Measurements from ENCODE around the gene GAL3ST2.
"Not testable (repeated sequence)": the region's sequence is repeated elsewhere in the genome, so short reads cannot be mapped to it uniquely, and the experiment has no call there.

Gene GAL3ST2

DNA sequence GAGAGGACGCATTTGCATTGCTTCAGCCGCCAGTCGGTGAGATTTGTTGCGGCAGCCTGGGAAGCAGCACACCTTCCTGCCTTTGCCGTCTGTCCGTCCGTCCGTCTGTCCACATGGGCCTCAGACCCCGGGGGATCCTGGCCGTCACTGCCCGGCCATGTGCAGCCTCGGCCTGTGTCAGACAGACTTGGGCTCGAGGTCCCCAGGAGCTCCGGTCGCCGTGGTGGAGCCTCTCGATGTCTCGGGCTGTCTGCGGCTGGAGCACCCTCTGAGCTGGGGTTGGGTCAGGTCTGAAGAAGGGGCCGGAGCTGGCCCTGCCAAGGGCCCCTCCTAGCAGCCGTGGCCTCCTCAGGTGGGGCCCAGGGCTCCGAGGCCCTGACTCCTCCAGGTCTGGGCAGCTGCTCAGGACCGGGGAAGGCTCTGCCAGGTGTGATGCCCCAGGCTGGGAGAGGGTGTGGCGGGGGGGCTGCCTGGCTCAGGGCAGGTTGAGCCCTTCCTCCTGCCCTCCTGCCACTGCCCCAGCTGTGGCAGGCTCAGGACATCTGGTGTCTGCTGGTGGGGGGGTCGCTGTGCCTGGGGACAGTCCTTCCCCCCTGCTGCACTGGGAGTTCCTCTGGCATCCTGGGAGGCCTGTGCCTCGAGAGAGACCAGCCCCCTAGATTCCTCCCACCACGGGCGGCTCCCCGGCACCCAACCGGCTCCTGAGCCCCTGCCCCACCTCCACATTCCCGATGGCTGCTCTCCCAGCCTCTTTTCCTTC lies 44.2 kb downstream of the GAL3ST2 start:
- no peak for DNase-seq

DNA sequence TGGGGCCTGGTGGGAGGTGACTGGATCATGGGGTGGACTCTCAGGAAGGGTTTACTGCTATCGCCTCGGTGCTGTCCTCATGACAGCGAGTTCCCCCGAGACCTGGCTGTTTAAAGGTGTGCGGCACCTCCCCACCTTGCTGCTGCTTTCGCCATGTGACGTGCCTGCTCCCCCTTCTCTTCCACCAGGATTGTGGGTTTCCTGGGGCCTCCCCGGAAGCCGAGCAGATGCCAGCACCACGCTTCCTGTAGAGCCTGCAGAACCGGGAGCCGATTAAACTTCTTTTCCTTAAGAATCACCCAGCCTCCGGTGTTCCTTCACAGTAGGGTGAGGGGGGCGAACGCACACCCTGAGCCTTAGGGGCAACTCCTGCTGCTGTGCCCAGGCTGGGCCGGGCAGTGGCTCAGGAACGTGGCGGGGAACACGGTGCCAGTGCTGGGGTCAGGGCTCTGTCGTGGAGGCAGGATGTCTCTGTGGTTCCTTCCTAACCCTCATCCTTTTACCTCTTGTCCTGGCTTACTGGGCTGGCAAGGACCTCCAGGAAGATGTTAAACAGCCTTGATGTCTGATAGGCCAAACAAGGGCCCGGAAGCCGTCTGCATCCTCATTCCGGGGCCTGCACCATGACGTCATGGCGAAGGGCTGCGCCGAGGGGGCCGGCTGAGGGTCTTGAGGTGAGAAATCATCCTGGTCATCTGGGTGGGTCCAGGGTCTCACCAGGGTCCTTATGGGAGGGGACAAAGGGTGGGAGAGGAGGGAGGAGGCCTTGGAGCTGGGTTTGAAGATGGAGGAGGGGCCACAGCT lies 45.0 kb downstream of the GAL3ST2 start:
- DNase-seq: no peak

DNA sequence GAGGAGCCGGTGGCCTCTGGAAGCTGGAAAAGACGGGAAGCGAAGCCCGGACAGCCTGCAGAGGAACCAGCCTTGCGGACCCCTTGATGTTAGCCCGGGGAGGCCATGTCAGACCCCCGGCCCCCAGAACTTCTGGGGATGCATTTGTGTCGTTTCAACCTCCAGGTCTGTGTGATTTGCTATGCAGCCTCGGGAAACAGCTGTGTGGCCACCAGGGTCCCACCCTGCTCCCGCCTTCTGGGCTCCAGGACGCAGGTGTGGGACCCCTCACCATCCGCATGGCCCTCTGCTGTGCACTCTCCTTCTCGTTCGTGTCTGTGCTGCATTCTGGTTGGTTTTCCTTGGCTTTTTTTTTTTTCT lies 45.6 kb downstream of the GAL3ST2 start:
- DNase-seq: no peak

DNA sequence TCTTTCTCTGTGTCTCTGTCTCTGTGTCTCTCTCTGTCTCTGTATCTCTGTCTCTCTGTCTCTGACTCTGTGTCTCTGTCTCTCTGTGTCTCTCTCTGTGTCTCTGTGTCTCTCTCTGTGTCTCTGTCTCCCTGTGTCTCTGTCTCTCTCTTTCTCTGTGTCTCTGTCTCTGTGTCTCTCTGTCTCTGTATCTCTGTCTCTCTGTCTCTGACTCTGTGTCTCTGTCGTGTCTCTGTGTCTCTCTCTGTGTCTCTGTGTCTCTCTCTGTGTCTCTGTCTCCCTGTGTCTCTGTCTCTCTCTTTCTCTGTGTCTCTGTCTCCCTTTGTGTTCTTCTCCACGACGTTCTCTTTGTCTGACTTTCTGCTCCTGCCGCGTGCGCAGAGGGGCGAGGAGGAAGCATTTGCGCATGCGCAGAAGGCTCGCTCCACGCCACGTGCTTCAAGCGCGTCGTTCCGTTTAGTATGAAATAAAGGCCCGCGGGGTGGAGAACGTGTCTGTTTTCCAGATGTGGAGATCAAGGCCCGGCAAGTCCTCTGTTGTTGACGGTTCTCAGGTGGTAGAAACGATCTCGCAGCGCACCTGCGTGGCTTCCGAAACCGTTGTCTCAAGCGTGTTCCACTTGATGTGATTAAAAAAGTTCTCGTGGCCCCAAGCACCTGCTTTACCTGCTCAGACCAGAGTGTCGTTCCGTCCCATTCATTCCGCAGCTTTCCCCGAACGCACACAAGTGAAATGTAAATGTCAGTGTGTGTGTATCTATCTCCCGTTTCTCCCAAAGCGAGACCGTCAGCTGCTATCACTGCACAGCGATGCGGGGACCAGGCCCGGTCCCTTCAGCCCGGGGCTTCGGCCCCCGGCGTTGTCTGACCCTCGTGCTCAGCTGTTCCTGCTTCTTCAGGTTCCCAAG lies 47.2 kb downstream of the GAL3ST2 start:
- DNase-seq: not testable (repeated sequence)

DNA sequence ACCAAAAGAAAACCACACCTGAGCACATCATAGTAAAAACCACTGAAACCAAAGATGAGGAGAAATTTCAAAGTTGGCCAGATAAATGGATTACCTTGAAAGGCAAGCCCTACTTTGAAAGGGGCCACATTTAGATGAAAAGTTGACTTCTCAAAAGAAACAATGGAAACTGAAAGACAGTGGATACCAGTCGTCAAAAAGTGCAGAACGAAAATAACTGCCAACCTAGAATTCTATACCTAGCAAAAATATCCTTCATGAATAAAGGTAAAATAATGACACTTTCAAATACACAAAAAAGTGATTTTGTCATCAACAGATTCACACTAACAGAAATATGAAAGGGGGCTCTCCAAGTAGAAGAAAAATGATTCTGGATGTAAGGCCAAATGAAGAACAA lies 50.8 kb downstream of the GAL3ST2 start:
- DNase-seq: no peak

DNA sequence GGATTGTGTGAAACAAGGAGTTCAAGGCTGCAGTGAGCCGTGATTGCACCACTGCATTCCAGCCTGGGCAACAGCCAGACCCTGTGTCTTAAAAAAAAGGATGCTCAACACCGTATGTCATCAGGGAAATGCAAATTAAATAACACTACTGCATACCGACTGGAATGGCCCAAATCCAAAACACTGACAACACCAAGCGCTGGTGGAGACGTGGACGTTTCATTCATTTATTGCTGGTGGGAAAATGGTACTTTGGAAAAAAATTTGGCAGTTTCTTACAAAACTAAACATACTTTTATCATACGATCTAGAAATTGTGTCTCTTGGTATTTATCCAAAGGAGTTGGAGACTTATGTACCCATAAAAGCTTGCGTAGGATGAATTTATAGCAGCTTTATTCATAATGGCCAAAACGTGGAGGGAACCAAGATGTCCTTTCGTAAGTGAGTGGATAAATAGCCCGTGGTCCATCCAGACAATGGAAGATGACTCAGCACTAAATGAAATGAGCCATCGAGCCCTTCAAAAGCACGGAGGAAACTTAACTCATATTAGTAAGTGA lies 56.6 kb downstream of the GAL3ST2 start:
- no peak for DNase-seq

DNA sequence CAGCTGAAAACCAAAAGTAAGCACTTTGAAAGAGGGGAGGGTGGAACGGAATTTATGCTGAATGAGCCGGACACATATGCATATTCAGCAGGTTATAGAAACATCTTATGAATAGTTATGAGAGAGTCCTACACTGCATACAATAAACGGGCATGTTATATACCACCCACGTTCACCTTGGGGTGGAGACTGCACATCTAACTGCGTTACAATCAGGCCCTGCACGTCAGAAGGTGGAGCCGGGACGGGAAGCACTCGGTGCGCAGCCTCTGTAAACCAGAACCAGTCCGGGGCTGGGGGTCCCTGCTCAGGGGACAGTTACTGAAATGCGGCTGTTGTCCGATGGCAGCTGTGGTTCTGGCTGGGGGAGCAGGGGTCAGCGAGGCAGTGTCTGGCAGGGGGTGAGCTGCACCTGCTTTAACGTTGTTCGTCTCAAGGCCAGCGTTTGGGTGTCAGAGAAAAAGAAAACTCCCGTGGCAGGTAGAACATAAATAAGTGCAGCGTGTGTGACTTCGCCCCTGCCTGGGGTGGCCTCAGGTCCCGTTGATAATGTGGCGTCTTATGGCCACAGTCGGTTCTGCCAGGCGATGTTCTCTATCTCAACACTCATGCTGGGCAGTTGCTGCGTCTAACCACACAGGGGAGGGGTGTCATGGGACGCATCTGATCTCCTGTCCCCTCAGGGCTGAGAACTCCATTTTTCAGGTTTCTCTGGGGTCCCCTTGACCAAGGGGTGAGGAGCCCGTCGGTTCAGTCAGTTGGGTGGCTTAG lies 57.3 kb downstream of the GAL3ST2 start:
- DNase-seq: not testable (repeated sequence)

DNA sequence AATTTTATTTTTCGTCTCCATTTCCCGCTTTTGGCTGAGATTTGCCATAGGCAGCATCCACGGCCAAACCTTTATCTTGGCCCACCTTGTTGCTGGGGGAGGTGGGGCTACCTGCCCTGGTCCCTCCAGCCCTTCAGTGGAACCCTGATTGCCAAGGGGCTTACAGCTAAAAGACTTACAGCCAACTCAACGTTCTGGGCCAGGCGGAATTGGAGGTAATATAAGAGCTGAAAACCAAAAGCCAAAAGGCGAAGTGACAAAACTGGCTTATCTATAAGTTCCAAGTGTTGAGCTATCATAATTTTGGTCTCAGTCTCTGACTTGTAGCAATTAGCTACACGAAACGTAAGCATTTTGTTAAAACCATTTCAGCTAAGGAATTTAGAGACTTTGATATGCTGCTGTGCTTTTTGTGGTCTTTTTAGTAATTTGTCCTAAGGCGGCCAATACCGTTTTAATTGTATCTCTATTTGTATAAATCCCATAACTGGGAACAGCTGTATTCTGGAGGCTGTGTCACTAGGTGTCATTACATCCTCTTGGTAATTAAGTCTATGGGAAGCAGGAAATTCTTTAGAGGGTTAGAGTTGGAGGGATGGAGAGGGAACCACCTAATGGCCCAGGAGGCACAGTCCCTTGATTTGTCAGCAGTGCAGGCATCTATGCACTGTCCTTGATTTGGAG lies 58.0 kb downstream of the GAL3ST2 start:
- DNase-seq: no peak

DNA sequence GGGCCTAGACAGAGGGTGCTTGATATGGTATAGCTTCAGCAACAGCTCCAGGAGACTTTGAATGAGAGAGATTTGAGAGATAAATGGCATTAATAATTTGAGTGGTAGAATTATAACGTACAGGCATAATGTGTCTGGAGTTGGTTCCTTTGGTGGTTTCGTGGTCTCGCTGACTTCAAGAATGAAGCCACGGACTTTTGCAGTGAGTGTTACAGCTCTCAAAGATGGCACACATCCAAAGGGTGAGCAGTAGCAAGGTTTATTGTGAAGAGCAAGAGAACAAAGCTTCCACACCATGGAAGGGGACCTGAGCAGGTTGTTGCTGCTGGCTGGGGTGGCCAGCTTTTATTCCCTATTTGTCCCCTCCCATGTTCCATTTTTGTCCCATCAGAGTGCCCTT lies 59.0 kb downstream of the GAL3ST2 start:
- no peak for DNase-seq

DNA sequence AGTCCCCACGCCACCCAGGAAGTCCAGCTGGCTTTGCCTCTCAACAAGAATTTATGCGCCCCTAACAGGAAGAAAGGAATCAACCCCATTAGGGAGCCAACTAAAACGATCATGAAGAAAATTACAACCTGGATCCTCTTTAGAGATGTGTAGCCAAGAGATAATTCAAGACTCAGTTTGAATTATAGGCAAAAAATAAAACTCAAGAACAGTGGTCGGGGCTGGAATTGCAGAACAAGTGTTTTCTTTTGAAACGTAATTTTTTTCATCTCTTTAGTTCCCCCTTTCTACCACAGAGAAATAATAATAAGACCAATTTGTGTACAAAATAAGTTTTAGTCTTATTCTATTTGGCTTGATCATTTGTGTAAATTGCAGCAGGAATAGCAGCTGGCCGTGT lies 59.7 kb downstream of the GAL3ST2 start:
- DNase-seq: no peak

DNA sequence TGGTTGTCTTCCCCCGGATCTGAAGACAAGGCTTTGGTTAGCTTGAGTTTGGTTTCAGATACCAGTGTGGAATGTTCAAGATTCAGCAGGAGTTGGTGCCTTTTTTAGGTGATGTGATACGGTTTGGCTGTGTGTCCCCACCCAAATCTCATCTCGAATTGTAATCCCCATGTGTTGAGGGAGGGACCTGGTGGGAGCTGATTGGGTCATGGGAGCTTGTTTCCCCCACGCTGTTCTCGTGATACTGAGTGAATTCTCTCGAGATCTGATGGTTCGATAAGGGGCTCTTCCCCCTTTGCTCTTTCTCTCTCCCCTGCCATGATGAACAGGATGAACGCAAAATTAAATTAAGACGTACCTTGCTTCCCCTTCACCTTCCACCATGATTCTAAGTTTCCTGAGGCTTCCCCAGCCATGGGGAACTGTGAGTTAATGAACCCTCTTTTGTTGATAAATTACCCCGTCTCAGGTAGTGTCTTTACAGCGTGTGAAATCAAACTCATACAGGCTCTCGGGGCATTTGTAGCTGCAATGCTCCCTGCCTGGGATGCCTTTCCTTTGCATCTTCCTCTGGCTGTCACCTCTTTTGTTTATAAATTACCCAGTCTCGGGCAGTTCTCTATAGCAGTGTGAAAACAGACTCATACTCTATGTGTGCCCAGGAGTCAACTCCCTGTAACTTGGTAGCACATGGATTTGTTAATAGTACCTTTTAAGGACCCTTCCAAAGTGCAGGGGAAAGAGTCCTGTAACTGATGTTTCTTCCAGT lies 60.8 kb downstream of the GAL3ST2 start:
- DNase-seq: no peak

DNA sequence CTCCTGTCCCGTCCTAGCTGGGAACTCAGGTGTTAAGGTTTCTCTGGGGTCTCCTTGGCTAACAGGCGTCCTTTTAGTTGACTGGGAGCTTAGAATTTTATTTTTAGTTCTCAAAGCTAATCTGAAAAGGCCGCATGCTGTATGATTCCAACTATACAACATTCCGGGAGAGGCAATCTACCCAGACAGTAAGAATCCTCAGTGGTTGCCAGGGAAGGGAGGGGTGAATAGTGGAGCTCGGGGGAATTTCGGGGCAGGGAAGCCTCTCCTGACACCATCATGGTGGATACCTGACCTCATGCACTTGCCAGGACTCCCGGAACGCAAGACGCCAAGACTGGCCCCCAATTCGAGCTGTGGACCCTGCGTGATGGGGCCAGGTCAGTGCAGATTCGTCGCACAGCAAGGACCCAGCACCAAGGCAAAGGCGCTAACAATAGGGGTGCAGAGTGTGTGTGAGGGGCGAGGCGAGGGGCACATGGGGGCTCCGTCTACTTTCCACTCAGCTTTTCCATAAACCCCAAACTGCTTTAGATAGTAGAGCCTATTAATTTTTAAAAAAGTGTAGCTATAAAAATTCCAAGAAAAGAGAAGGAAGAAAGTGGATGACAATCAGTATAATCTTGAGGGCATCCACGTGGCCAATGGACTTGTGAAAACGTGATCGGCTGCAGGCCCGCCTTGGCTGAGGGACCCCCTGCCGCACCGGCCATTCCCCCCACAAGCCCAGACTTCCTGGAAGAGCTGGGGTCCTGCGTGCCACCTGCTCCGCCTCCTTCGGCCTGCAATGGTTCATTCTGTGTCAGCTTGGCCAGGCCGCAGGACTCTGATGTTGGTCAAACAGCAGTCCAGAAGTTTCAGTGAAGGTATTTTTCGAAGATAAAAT lies 64.8 kb downstream of the GAL3ST2 start:
- DNase-seq: no peak

DNA sequence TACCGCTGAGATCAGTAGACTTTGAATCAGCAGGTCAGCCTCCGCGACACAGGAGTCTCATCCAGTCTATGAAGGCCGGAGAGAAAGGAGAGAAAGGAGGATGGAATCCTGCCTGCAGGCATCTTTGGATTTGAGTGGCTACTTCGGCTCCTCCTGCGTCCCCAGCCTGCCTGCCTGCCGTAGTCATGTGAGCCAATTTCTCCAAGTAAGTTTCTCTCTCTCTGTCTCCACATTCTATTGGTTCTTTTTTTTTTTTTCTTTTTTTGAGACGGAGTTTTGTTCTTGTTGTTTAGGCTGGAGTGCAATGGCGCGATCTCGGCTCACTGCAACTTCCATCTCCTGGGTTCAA lies 65.4 kb downstream of the GAL3ST2 start:
- no peak for DNase-seq

DNA sequence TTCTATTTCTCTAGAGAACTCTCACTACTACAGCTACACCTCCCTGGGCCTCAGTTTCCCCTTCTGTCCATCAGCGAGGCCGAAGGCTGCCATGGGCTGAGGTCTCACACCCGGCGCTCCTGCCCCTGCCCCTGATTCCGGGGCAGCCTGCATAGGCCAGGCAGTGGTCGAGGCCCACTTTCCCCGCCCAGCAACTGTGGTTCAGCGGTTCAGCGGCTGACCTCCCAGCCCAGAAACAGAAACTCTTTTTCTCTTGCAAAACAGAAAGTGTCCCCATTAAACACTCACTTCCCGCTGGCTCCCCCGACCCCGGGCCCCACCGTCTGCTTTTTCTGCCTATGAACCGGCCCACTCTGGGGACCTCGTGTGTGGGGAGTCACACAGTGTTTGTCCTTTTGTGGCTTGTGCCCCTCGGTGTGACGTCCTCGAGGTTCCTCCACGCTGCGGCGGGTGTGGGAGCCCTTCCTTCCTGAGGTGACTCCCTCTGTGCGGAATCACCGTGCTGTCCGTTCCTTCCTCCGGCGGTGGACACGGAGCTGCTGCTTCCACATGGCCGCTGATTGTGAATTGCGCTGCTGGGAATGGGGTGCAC lies 66.1 kb downstream of the GAL3ST2 start:
- DNase-seq: peak in 5 of 14 donors; percentile 15 to 59 (median 46)

DNA sequence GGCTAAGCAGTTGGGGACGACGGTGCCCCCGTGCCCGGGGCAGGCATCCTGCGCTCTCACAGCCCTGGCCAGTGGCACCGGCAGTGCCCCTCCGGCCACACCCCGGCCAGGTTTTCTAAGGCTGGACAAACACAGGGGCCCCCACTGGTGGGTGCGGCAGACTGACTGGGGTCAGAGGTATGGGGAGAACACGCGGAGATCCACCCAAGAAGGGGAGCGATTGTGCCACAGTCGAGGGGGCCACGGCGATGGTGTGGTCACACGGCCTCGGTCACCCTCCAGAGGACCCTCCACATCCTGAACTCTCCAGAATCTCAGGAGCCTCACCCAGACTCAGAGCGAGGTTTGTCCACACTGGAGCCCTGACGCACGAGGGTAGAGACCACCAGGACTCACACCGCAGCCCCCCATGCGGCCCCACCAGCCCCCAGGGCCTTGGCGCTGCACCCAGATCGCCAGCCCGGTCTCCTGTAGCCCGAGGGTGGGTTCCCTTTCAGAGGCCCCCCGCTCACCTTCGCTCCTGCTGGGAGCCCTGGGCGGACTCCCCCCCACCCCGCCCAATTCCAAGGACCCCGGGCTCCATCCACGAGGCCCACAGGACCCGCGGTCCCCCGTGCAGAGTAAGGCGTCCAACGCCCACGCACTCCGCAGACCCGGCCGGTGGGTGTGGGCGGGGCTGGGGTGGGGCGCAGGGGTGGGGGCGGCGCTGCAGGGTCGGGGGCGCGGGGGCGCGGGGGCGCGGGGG lies 66.9 kb downstream of the GAL3ST2 start:
- DNase-seq: no peak

DNA sequence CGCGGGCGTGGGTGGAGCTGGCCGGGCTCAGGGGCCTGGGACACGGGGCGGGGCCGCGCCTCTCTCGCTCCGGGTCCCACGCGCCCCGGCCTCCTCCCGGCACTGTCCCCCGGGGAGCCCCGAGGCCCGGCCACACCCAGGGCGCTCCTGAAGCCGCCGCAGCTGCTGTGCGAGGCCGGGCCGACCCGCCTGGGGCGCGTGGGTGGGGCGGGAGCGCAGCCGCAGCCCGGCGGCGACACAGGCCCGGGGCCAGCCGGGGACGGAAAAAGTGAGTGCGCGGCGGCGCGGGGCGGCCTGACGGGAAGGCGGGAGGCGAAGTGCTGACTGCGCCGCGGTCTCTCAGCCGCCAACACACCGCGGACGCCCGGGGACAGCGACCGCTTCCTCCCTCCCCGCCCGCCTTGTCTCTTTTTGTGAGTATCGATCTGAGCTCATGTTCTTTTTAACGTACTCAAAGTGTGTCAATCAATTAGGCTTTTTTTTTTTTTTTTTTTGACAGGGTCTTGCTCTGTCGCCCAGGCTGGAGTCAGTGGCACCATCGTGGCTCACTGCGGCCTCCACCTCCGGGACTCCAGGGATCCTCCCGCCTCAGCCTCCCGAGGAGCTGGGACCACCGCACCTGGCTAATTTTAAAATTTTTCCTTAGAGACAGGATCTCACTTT lies 67.6 kb downstream of the GAL3ST2 start:
- DNase-seq: peak in 2 of 14 donors; percentile 22 to 39

DNA sequence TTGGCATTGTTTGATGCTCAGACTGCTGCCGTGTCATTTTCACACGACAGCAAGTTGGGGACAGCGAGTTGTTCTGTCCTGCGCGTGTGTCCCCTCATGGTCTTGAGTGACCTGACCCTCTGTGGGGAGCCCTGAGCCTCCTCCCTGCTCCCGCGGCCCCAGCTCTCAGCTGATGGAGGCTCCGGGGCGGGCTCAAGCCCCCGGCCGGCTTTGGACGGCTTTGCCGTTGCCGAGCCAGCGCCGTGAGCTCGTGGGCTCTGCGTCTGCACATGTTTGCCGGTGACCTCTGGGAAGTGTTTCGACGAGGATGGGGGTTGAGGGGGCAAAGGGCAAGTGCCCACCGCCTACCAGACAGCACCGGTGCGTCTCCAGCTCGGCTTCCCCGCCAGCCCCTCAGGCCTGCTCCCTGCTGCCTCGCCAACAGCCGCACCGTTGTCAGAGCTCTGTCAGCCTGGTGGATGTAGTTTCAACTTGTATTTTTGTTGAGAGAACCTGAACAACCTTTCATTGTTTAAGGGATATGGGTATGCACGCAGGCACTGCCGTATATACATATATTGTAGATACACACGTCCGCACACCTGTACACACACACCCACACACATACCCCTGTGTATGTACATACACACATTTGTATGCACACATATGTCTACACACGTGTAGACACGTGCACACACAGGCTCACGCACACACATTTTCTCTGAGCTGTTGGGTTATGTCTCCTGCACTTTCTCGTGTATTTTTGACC lies 68.4 kb downstream of the GAL3ST2 start:
- DNase-seq: no peak

Data from C1 segment of cervical spinal cord (tissue), 14 donors.